Activated CD4-positive, CD25-positive, alpha-beta regulatory T cell treated with anti-CD3 and anti-CD28 coated beads, Interleukin-2, amount 50 U/mL, for 16 hours (primary cell): ENCODE measurements around the gene FAF1.

Source experiments
- DNase-seq: peaks from one replicate; pipeline ENCODE4 v3.0.0-alpha.2; 2020; ENCODE audit warnings: low read depth, low spot score

FAF1 gene

GRCh38 chr1:50427818-50428779 is 532.0 kb downstream of the FAF1 start:
- DNase-seq = no peak

- DNase-seq = no peak
Observed at GRCh38 chr1:50427086-50427817, 532.8 kb downstream of the FAF1 start.

- DNase-seq = no peak
Observed at GRCh38 chr1:50426702-50427085, 533.4 kb downstream of the FAF1 start.

GRCh38 chr1:50426108-50426700 is 533.9 kb downstream of the FAF1 start:
- DNase-seq = no peak

GRCh38 chr1:50425376-50426107 is 534.5 kb downstream of the FAF1 start:
- DNase-seq = no peak

- DNase-seq = no peak
Observed at GRCh38 chr1:50424884-50425375, 535.1 kb downstream of the FAF1 start.

GRCh38 chr1:50424045-50424883 is 535.8 kb downstream of the FAF1 start:
- DNase-seq = no peak

- DNase-seq = no peak
Observed at GRCh38 chr1:50423670-50424000, 536.4 kb downstream of the FAF1 start.

- no peak for DNase-seq
Observed at GRCh38 chr1:50422946-50423669, 537.0 kb downstream of the FAF1 start, which contains the start of gene DMRTA2. Gene DMRTA2, minus strand, starts transcription at chr1:50423443. Its CDS starts 1,907 bp downstream, at chr1:50421536.

- DNase-seq = no peak
Observed at GRCh38 chr1:50422675-50422945, 537.5 kb downstream of the FAF1 start.

- DNase-seq = no peak
Observed at GRCh38 chr1:50421768-50422674, 538.0 kb downstream of the FAF1 start.

- no peak for DNase-seq
Observed at GRCh38 chr1:50421366-50421748, 538.7 kb downstream of the FAF1 start.

GRCh38 chr1:50420689-50421365 is 539.2 kb downstream of the FAF1 start:
- DNase-seq = no peak

GRCh38 chr1:50419907-50420677 is 540.0 kb downstream of the FAF1 start:
- no peak for DNase-seq

GRCh38 chr1:50419192-50419906 is 540.7 kb downstream of the FAF1 start:
- no peak for DNase-seq

GRCh38 chr1:50418600-50419109 is 541.4 kb downstream of the FAF1 start:
- no peak for DNase-seq
